HG03520 (cell line): ENCODE data around the gene NFIB.
A peak's percentile ranks its signal among the peaks of the same experiment; 100 is the strongest.

Experiments used
- ATAC-seq: cut with Tn5 transposase; IDR thresholded peaks from one replicate; pipeline ENCODE4 v1.9.1; 2021; ENCODE audit warnings: mild to moderate bottlenecking, moderate library complexity; ENCODE audit not compliant: unreplicated experiment

The NFIB gene

GRCh38 chr9:14345354-14346230 is 31.7 kb upstream of the NFIB start:
- ATAC-seq = no peak

GRCh38 chr9:14344941-14345353 is 31.0 kb upstream of the NFIB start:
- no peak for ATAC-seq

- ATAC-seq = no peak
Observed at GRCh38 chr9:14344053-14344524, 30.1 kb upstream of the NFIB start.

- no peak for ATAC-seq
Observed at GRCh38 chr9:14343261-14344031, 29.5 kb upstream of the NFIB start.

GRCh38 chr9:14342736-14343135 is 28.8 kb upstream of the NFIB start:
- no peak for ATAC-seq

- ATAC-seq = no peak
Observed at GRCh38 chr9:14341437-14342122, 27.6 kb upstream of the NFIB start.

- ATAC-seq = no peak
Observed at GRCh38 chr9:14340994-14341393, 27.1 kb upstream of the NFIB start.

GRCh38 chr9:14340219-14340873 is 26.4 kb upstream of the NFIB start:
- ATAC-seq = no peak

GRCh38 chr9:14339746-14340145 is 25.8 kb upstream of the NFIB start:
- no peak for ATAC-seq

- no peak for ATAC-seq
Observed at GRCh38 chr9:14337615-14338014, 23.7 kb upstream of the NFIB start.

GRCh38 chr9:14336244-14336643 is 22.3 kb upstream of the NFIB start:
- ATAC-seq = no peak

- no peak for ATAC-seq
Observed at GRCh38 chr9:14331120-14331519, 17.2 kb upstream of the NFIB start.

GRCh38 chr9:14327036-14327435 is 13.1 kb upstream of the NFIB start:
- no peak for ATAC-seq

- no peak for ATAC-seq
Observed at GRCh38 chr9:14326264-14326826, 12.4 kb upstream of the NFIB start.

- no peak for ATAC-seq
Observed at GRCh38 chr9:14325147-14325546, 11.2 kb upstream of the NFIB start.

GRCh38 chr9:14323985-14324650 is 10.2 kb upstream of the NFIB start:
- ATAC-seq = no peak

- ATAC-seq = no peak
Observed at GRCh38 chr9:14323083-14323971, 9.4 kb upstream of the NFIB start.

GRCh38 chr9:14322211-14323082 is 8.5 kb upstream of the NFIB start:
- ATAC-seq = peak; percentile 83
